SK-N-SH treated with all-trans-retinoic acid at 6 μM for 48 hours (cell line): ENCODE results near the gene CAND1.

Experiments
- ARNTL ChIP-seq: fragments of 450-650 bp; formaldehyde crosslinking; IDR thresholded peaks from 2 replicates; pipeline ENCODE4 v1.5.0; 2020; ENCODE audit warnings: low read depth, mild to moderate bottlenecking, moderate library complexity, borderline replicate concordance
- CREB5 ChIP-seq: fragments of 250-450 bp; sonication (Bioruptor Pico); IDR thresholded peaks from 2 replicates; pipeline ENCODE4 v1.5.1; 2020; ENCODE audit warnings: low read depth, mild to moderate bottlenecking, moderate library complexity
- CSRNP3 ChIP-seq: fragments of 250-450 bp; sonication (Bioruptor Pico); IDR thresholded peaks from 2 replicates; pipeline ENCODE4 v1.5.1; 2021; ENCODE audit warnings: mild to moderate bottlenecking, moderate library complexity
- ESRRG ChIP-seq: fragments of 250-450 bp; sonication (Bioruptor Pico); IDR thresholded peaks from 2 replicates; pipeline ENCODE4 v1.6.1; 2021; ENCODE audit warnings: mild to moderate bottlenecking
- ISL1 ChIP-seq: fragments of 250-450 bp; sonication (Bioruptor Pico); IDR thresholded peaks from 2 replicates; pipeline ENCODE4 v2.1.2; 2022; ENCODE audit warnings: mild to moderate bottlenecking, moderate library complexity
- OSR1 ChIP-seq: fragments of 250-450 bp; sonication (Bioruptor Pico); IDR thresholded peaks from 2 replicates; pipeline ENCODE4 v1.8.0; 2022; ENCODE audit warnings: moderate library complexity, mild to moderate bottlenecking, inconsistent platforms
- ZNF70 ChIP-seq: fragments of 450-650 bp; formaldehyde crosslinking; IDR thresholded peaks from 2 replicates; pipeline ENCODE4 v1.5.0; 2020; ENCODE audit warnings: mild to moderate bottlenecking, moderate library complexity
- ZNF8 ChIP-seq: fragments of 450-650 bp; formaldehyde crosslinking; IDR thresholded peaks from 2 replicates; pipeline ENCODE4 v1.5.0; 2020; ENCODE audit warnings: mild to moderate bottlenecking, moderate library complexity
- TF ChIP-seq, protein P1 (sequence below): fragments of 250-450 bp; sonication (Bioruptor Pico); IDR thresholded peaks from 2 replicates; pipeline ENCODE4 v1.5.0; 2020; ENCODE audit warnings: mild to moderate bottlenecking, moderate library complexity

- no peak for TF ChIP-seq ZNF8 (CRISPR knock-in tag)
- TF ChIP-seq ARNTL (CRISPR knock-in tag) = no peak
- no peak for TF ChIP-seq CREB5
- TF ChIP-seq ESRRG = no peak
- TF ChIP-seq OSR1 (CRISPR knock-in tag) = no peak
- TF ChIP-seq, protein P1, sequence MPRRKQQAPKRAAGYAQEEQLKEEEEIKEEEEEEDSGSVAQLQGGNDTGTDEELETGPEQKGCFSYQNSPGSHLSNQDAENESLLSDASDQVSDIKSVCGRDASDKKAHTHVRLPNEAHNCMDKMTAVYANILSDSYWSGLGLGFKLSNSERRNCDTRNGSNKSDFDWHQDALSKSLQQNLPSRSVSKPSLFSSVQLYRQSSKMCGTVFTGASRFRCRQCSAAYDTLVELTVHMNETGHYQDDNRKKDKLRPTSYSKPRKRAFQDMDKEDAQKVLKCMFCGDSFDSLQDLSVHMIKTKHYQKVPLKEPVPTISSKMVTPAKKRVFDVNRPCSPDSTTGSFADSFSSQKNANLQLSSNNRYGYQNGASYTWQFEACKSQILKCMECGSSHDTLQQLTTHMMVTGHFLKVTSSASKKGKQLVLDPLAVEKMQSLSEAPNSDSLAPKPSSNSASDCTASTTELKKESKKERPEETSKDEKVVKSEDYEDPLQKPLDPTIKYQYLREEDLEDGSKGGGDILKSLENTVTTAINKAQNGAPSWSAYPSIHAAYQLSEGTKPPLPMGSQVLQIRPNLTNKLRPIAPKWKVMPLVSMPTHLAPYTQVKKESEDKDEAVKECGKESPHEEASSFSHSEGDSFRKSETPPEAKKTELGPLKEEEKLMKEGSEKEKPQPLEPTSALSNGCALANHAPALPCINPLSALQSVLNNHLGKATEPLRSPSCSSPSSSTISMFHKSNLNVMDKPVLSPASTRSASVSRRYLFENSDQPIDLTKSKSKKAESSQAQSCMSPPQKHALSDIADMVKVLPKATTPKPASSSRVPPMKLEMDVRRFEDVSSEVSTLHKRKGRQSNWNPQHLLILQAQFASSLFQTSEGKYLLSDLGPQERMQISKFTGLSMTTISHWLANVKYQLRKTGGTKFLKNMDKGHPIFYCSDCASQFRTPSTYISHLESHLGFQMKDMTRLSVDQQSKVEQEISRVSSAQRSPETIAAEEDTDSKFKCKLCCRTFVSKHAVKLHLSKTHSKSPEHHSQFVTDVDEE (CRISPR knock-in tag) = no peak
- no peak for TF ChIP-seq CSRNP3
- no peak for TF ChIP-seq ZNF70
- no peak for TF ChIP-seq ISL1 (CRISPR knock-in tag)
Observed at GRCh38 chr12:67352682-67353081, 83.5 kb downstream of the CAND1 start.
